Globus pallidus (tissue), 1 donor: Measurements from ENCODE around the gene GRPR.
"Not testable (repeated sequence)": the region's sequence is repeated elsewhere in the genome, so short reads cannot be mapped to it uniquely, and the experiment has no call there.

Experiments used
- DNase-seq: peaks from one replicate; pipeline ENCODE4 v3.0.0-alpha.2; 2015; ENCODE audit warnings: low spot score

GRPR gene

GRCh38 chrX:16177260-16177659 is 53.9 kb downstream of the GRPR start:
- no peak for DNase-seq

GRCh38 chrX:16183843-16184242 is 60.5 kb downstream of the GRPR start:
- DNase-seq, result not testable (repeated sequence)

GRCh38 chrX:16185725-16186136 is 62.4 kb downstream of the GRPR start:
- DNase-seq, result no peak

- no peak for DNase-seq
These were observed 63.1 kb downstream of the GRPR start for GRCh38 chrX:16186380-16187007.

- DNase-seq, result no peak
These were observed 63.8 kb downstream of the GRPR start for GRCh38 chrX:16187024-16187760.

GRCh38 chrX:16188687-16189086 is 65.3 kb downstream of the GRPR start:
- DNase-seq, result no peak

- no peak for DNase-seq
These were observed 68.2 kb downstream of the GRPR start for GRCh38 chrX:16191605-16192004.

- DNase-seq, result no peak
These were observed 73.5 kb downstream of the GRPR start for GRCh38 chrX:16196829-16197228.

- no peak for DNase-seq
These were observed 76.0 kb downstream of the GRPR start for GRCh38 chrX:16199343-16199742.

GRCh38 chrX:16202943-16203342 is 79.6 kb downstream of the GRPR start:
- no peak for DNase-seq
